WTC11 (cell line): ENCODE measurements around the gene PDZD2.

ENCODE experiments used
- KAT7 ChIP-seq: sonication (generic); formaldehyde crosslinking; IDR thresholded peaks from 2 replicates; pipeline ENCODE4 v1.8.1; 2023; ENCODE audit warnings: missing genetic modification reagents, mild to moderate bottlenecking, borderline replicate concordance
- TF ChIP-seq, protein P1 (sequence below): fragments of 200-600 bp; IDR thresholded peaks from 2 replicates; pipeline ENCODE4 v1.8.0; 2022; ENCODE audit warnings: antibody characterized with exemption

GRCh38 chr5:31768784-31769183 lies 129.9 kb downstream of the PDZD2 start:
- TF ChIP-seq, protein P1, sequence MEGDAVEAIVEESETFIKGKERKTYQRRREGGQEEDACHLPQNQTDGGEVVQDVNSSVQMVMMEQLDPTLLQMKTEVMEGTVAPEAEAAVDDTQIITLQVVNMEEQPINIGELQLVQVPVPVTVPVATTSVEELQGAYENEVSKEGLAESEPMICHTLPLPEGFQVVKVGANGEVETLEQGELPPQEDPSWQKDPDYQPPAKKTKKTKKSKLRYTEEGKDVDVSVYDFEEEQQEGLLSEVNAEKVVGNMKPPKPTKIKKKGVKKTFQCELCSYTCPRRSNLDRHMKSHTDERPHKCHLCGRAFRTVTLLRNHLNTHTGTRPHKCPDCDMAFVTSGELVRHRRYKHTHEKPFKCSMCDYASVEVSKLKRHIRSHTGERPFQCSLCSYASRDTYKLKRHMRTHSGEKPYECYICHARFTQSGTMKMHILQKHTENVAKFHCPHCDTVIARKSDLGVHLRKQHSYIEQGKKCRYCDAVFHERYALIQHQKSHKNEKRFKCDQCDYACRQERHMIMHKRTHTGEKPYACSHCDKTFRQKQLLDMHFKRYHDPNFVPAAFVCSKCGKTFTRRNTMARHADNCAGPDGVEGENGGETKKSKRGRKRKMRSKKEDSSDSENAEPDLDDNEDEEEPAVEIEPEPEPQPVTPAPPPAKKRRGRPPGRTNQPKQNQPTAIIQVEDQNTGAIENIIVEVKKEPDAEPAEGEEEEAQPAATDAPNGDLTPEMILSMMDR: no peak
- no peak for TF ChIP-seq KAT7 (CRISPR knock-in tag)
